GM20000 (cell line): ENCODE results near the gene FAM240A.

ENCODE experiments used
- DNase-seq: peaks from one replicate; pipeline ENCODE4 v3.0.0; 2012; ENCODE audit warnings: low spot score
- CTCF ChIP-seq: IDR thresholded peaks from 2 replicates; pipeline ENCODE4 v1.5.1; 2012; ENCODE audit warnings: mild to moderate bottlenecking, control low read depth; ENCODE audit errors: extremely low read depth, missing control alignments

FAM240A gene

GRCh38 chr3:46612324-46612723 is at the start of gene FAM240A:
Gene FAM240A, plus strand, starts transcription at chr3:46612525. Its CDS starts 159 bp downstream, at chr3:46612684.
- no peak for DNase-seq
- no peak for TF ChIP-seq CTCF

GRCh38 chr3:46564190-46565021 is 47.9 kb upstream of the FAM240A start:
- no peak for DNase-seq
- no peak for TF ChIP-seq CTCF

GRCh38 chr3:46565077-46565476 is 47.2 kb upstream of the FAM240A start:
- no peak for DNase-seq
- no peak for TF ChIP-seq CTCF

GRCh38 chr3:46565607-46566039 is 46.7 kb upstream of the FAM240A start:
- no peak for DNase-seq
- TF ChIP-seq CTCF: no peak

DNA sequence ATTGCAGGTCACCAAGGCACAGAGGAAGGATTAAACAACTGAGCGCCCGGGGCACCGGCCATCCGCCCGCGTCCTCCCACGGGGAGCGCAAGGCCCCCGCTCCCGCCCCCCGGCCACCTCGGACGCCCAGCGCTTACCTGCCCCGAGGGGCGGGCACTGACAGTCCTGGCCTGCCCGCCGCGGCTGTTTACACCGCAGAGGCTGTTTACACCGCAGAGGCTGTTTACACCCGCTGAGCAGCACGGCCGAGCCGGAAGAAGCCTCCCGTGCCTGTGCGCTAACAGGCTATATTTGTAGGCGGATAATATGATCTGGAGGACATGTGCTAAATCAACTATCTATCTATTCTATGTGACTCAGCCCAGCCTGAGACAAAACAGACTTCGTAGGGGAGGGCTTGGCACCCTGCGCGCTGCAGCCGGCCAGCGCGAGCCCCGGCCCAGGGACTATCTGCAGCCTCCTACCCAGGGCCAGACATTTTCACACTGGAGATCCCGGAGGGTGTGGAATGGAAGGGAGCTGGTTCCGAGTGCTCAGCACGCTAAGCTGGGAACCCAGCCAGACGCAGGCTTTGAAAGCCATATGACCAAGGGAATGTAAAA is 46.2 kb upstream of the FAM240A start, which contains the start of gene LRRC2:
Gene LRRC2 (minus strand): TSS at position 263 of the 602 bp plus-strand sequence. CDS start 14,711 bp downstream, outside the sequence.
- TF ChIP-seq CTCF: no peak
- no peak for DNase-seq

DNA sequence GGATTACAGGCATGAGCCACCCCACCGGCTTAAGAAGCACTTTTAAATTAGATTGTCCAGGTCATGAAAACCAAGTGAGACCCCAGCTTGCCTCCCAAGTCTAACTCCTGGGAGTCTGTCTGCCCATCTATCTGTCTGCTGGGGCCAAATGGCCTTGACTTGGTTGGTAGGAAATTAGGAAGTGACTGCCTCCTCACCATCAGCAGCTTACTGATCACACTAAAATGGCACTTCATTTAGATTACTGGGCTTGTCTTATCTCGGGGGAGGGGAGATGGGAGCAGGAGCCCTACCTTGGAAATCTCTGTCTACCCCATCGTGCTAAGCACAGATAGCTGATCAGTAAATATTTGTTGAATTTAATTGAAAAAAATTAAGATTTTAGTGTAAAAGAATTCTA is 40.6 kb upstream of the FAM240A start:
- no peak for DNase-seq
- TF ChIP-seq CTCF: no peak

DNA sequence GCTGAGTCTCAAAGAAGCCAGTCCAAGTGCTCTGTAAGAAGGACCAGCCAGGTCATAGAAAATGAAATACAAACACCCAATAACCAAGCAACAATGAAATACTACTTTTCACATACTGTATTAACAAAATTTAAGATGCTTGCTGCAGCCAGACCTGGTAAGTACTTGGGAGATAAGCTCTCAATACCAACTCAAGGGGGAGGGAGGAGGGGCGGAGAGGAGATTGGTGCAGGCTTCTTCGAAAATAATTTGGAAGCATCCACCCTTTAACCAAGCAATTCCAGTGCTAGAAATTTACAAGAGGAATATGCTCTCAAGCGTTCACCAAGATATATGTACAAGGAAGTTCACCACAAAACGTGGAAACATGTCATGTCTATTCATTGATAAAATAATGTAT is 38.6 kb upstream of the FAM240A start:
- no peak for TF ChIP-seq CTCF
- no peak for DNase-seq
